Naive B cell (primary cell): ENCODE data around the gene TMC4. TPM values are rescaled to one million over a fixed set of nuclear protein-coding genes. Genes with fewer than 3 reads are reported as not detected.
"Not testable (repeated sequence)": the region's sequence is repeated elsewhere in the genome, so short reads cannot be mapped to it uniquely, and the experiment has no call there.

Source experiments
- ATAC-seq, 2 donors: fragments of 150-1000 bp; cut with Tn5 transposase; 2 replicates each; pipeline ENCODE4 v1.10.0; 2021; ENCODE audit warnings: low read depth in 2 of 2, mild to moderate bottlenecking in 2 of 2, moderate library complexity in 2 of 2
- DNase-seq: peaks from one replicate; pipeline ENCODE4 v3.0.0; 2022
- H3K27ac Mint-ChIP-seq, 6 donors: one replicate each; pipeline ENCODE4 v1.8.0; 2020 to 2022; ENCODE audit warnings: mild to moderate bottlenecking in 6 of 6, mixed read lengths in 6 of 6, moderate library complexity in 5 of 6, inconsistent platforms in 2 of 6
- H3K27me3 Mint-ChIP-seq, 3 donors: one replicate each; pipeline ENCODE4 v1.8.0; 2021 to 2022; ENCODE audit warnings: mixed read lengths in 3 of 3, mild to moderate bottlenecking in 1 of 3
- H3K36me3 Mint-ChIP-seq, 2 donors: one replicate each; pipeline ENCODE4 v1.8.0; 2020 to 2022; ENCODE audit warnings: mixed read lengths in 2 of 2, inconsistent platforms in 1 of 2, mild to moderate bottlenecking in 1 of 2
- H3K4me1 Mint-ChIP-seq, 3 donors: one replicate each; pipeline ENCODE4 v1.8.0; 2020 to 2022; ENCODE audit warnings: mixed read lengths in 3 of 3, inconsistent platforms in 1 of 3, mild to moderate bottlenecking in 1 of 3, moderate library complexity in 1 of 3
- H3K4me3 Mint-ChIP-seq, 8 donors: one replicate each; pipeline ENCODE4 v1.8.0; 2020 to 2022; ENCODE audit warnings: mild to moderate bottlenecking in 8 of 8, mixed read lengths in 8 of 8, moderate library complexity in 8 of 8, inconsistent platforms in 2 of 8
- H3K9me3 Mint-ChIP-seq, 7 donors: one replicate each; pipeline ENCODE4 v1.8.0; 2020 to 2022; ENCODE audit warnings: mixed read lengths in 7 of 7, mild to moderate bottlenecking in 5 of 7, inconsistent platforms in 2 of 7, moderate library complexity in 1 of 7
- polyA plus RNA-seq, 6 donors: library from polyadenylated mRNA; unstranded; fragments of 300-500 nt; fragmentation: Illumina TruSeq; gene quantifications; one replicate each; pipeline ENCODE4 v1.2.3, GENCODE V29; 2021; ENCODE audit warnings: low read depth in 6 of 6

TMC4 gene, protein sequence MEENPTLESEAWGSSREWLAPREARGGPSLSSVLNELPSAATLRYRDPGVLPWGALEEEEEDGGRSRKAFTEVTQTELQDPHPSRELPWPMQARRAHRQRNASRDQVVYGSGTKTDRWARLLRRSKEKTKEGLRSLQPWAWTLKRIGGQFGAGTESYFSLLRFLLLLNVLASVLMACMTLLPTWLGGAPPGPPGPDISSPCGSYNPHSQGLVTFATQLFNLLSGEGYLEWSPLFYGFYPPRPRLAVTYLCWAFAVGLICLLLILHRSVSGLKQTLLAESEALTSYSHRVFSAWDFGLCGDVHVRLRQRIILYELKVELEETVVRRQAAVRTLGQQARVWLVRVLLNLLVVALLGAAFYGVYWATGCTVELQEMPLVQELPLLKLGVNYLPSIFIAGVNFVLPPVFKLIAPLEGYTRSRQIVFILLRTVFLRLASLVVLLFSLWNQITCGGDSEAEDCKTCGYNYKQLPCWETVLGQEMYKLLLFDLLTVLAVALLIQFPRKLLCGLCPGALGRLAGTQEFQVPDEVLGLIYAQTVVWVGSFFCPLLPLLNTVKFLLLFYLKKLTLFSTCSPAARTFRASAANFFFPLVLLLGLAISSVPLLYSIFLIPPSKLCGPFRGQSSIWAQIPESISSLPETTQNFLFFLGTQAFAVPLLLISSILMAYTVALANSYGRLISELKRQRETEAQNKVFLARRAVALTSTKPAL
- polyA plus RNA-seq = not detected

DNA sequence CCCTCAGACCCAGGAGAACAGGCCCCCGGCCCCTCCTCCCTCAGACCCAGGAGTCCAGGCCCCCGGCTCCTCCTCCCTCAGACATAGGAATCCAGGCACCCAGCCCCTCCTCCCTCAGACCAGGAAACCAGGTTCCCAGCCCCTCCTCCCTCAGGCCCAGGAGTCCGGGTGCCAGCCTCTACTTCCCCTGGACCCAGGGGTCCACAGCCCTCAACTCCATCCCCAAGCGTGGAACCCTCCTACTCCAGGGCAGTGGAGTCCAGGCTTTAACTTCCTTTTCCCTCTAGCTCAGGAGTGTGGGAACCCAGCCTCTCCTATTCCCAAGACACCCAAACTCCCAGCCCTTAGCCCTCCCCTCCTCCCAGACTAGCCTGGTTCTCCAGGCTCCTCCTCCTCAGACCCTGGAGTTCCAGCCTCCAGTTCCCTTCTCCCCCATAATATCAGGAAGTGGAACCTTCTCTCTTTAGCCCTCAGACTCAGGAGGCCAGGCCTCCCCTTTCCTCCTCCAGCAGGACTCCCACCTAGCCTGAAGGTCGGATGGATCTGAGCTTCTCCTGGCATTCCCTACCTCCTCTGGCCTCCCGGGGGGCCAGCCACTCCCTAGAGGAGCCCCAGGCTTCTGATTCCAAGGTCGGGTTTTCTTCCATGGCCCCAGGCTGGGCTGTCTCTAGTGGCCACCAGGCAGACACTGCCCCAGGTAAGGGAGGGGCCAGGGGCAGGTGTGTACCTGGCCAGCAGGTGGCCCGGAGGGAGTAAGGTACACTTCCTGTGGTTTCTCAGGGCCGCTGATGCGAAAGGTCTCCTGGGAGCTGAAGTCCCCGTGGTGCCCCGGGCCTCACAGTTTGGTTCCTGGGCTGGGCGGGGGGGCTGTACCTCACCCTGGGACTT, at the start of gene TMC4:
Gene TMC4, minus strand, starts transcription at position 690 of the 888 bp plus-strand sequence. Its CDS starts 43 bp downstream, at position 647.
- no peak within 1 kb of the TSS for H3K4me3 Mint-ChIP-seq
- H3K27me3 Mint-ChIP-seq = peaks cover 0 to 6% (median 0%) of the 10 kb centered on the region in 3 donors
- DNase-seq (no peak), ATAC-seq (peak; percentile 65 to 68)
- no peaks in the 10 kb centered on the region for H3K36me3 Mint-ChIP-seq
- H3K9me3 Mint-ChIP-seq = no peaks in the 10 kb centered on the region
- no peak within 1 kb of the TSS for H3K27ac Mint-ChIP-seq
- peaks cover 17 to 33% (median 21%) of the 10 kb centered on the region in 3 donors for H3K4me1 Mint-ChIP-seq

DNA sequence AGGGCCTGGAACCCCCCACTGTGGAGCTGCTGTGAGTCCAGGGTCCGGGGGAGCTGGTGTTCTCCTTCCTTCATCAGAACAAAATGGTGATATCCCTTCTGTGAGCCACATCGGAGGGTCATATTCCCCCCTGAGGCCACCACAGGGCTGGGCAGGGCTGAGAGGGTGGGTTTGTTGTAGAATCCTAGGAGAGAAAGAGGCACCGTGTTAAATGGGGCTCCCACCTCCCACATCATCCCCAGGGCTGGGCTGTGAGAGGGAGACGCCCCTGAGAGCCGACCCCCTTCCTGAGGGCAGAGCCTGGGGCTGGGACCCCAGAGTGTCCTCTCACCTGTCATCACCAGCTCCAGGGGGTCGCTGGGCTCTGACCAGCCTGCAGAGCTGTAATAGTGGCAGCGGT, 49.0 kb upstream of the TMC4 start:
- not testable (repeated sequence) for H3K4me1 Mint-ChIP-seq, H3K9me3 Mint-ChIP-seq, H3K36me3 Mint-ChIP-seq, H3K4me3 Mint-ChIP-seq, DNase-seq, H3K27ac Mint-ChIP-seq, ATAC-seq
- peaks cover 13 to 33% (median 22%) of the 10 kb centered on the region in 3 donors for H3K27me3 Mint-ChIP-seq

DNA sequence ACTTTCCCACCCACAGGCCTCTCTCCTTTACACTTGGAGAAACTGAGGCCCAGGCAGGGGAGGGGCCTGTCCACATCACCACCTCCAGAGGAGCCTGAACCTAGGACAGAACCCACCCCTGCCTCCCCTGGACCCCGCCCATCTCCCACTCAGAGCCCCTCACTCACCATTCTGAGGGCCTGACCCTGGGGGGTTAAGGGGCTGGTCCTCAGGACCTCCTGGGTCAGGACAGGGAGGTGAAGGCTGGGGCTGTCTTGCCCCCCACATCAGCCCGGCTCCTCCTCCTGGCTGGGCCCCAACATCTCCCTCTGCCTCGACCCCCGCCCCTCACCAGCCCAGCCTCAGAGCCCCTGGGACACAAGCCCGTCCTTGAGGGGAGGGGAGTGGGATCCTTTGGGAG, 46.7 kb upstream of the TMC4 start:
- not testable (repeated sequence) for DNase-seq, H3K36me3 Mint-ChIP-seq, H3K9me3 Mint-ChIP-seq, H3K27ac Mint-ChIP-seq, ATAC-seq, H3K4me3 Mint-ChIP-seq, H3K4me1 Mint-ChIP-seq
- H3K27me3 Mint-ChIP-seq = peaks cover 7 to 26% (median 22%) of the 10 kb centered on the region in 3 donors

DNA sequence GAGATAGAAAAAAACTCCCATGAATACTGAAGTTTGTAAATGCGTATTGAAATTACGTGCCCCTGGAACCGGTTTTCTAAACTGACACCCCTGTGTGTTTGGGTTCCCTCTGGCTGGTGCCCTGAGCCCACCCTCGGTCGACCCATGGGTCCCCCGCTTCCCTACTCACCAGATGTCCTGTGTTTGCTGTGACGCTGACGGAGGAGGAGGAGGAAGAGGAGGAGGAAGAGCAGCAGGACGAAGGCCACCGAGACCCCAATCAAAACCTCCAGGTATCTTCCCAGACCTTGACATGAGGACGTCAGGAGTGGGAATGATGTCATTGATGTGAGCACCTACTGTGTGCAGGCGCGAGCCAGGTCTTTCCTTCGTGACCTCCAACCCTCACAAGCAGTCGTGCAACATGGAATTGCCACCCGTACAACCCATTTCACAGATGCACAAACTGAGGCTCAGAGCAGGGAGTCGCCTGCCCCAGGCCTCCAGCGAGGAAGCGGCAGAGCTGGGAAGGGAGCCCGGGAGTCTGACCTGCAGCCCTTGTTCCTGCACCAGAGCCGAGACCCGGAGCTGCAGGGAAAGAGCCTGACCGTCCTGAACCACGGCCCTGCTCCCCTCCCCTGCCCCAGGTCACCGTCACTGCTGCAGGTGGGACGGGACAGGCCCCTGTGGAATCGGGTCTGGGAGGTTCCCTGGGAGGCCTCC, 46.2 kb upstream of the TMC4 start:
- no peaks in the 10 kb centered on the region for H3K36me3 Mint-ChIP-seq
- peaks cover 0 to 6% (median 3%) of the 10 kb centered on the region in 3 donors for H3K4me1 Mint-ChIP-seq
- no peak overlapping the region for H3K4me3 Mint-ChIP-seq
- DNase-seq = no peak
- H3K27ac Mint-ChIP-seq = peak overlapping the region in 1 of 6 donors; percentile 82
- ATAC-seq = no peak
- H3K9me3 Mint-ChIP-seq = peaks cover 0 to 4% (median 0%) of the 10 kb centered on the region in 7 donors
- peaks cover 7 to 25% (median 22%) of the 10 kb centered on the region in 3 donors for H3K27me3 Mint-ChIP-seq

DNA sequence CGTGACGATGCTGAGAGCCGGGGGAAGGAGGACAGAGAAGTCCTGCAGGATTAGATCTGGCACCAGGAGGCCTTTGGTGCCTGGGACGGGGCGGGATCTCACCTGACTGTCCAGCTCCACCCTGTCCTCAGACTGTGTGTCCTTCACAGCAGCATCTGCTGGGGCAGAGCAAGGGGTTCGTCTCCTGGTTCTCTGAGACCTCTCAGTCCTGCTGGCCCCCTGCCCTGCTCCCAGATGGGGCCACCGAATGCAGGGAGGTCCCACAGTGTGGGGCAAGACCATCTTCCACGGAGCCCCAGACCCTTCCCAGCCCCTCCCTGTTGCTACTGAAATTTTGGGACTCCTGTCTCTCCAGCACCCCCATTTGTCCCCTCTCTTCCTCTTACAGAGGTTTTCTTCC, 45.3 kb upstream of the TMC4 start:
- no peaks in the 10 kb centered on the region for H3K36me3 Mint-ChIP-seq
- H3K4me1 Mint-ChIP-seq = peaks cover 0 to 5% (median 0%) of the 10 kb centered on the region in 3 donors
- no peak for DNase-seq
- H3K9me3 Mint-ChIP-seq = peaks cover 0 to 4% (median 0%) of the 10 kb centered on the region in 7 donors
- ATAC-seq = no peak
- no peak overlapping the region for H3K27ac Mint-ChIP-seq
- peaks cover 3 to 17% (median 13%) of the 10 kb centered on the region in 3 donors for H3K27me3 Mint-ChIP-seq
- no peak overlapping the region for H3K4me3 Mint-ChIP-seq

DNA sequence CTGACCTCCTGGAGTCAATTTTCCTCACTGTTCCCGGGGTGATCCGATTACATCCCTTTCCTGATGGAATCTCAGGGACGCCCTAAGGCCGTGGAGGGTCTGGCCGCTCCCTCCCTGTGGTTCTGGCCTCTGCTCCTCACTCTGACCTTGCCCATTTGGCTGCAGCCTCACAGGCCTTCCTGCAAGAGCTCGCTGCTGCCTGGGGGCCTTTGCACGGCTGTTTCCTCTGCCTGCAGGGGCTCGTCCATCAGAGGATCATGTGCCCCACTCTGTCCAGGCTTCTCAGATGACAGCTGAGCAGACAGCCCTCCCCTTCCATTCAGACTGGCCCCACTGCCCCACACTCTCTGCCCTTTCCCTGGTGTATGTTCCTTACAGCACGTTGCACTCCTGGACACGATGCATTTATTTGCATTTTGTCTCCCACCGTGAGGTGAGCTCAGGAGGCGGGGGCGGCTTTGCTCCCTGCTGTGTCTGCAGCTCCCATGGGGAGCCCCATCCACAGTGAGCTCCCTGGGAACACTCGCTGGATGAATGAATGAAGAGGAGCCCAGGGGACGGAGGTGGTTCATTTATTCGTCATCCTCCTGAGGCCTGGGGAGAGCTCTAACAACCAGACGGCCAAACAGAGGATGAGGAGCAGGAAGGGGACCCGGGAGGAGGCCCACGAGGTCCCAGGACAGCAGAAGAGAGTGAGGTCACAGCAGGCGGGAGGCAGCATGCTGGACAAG, 44.7 kb upstream of the TMC4 start:
- H3K27ac Mint-ChIP-seq, H3K4me3 Mint-ChIP-seq, H3K4me1 Mint-ChIP-seq, DNase-seq, ATAC-seq, H3K9me3 Mint-ChIP-seq, H3K36me3 Mint-ChIP-seq: not testable (repeated sequence)
- peaks cover 3 to 11% (median 8%) of the 10 kb centered on the region in 3 donors for H3K27me3 Mint-ChIP-seq

DNA sequence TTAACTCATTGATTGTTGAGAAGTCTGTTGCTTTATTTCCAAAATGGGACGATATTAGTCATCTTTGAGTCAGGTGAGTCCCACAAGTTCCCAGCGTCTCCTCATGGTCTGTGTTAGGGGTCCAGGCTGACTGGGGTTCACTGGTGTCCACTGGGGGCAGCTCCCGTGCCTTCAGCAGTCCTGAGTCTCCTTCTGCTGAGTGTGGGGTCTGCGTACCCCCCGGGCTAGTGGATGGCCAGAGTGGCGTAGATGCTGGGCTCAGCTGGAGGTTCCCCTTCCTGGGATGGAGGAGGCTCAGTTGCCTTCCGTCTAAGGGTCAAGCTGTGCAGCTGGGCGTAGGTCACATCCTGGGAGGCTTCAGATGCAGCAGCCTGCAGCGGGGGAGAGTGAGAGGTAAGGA, 43.9 kb upstream of the TMC4 start:
- ATAC-seq (no peak), DNase-seq (no peak)
- Mint-ChIP-seq H3K4me1 (peaks cover 0 to 3% (median 2%) of the 10 kb centered on the region in 3 donors), H3K27me3 (peaks cover 3 to 8% (median 6%) of the 10 kb centered on the region in 3 donors), H3K4me3 (no peak overlapping the region), H3K9me3 (peaks cover 0 to 4% (median 0%) of the 10 kb centered on the region in 7 donors), H3K36me3 (no peaks in the 10 kb centered on the region), H3K27ac (peak overlapping the region in 1 of 6 donors; percentile 51)

DNA sequence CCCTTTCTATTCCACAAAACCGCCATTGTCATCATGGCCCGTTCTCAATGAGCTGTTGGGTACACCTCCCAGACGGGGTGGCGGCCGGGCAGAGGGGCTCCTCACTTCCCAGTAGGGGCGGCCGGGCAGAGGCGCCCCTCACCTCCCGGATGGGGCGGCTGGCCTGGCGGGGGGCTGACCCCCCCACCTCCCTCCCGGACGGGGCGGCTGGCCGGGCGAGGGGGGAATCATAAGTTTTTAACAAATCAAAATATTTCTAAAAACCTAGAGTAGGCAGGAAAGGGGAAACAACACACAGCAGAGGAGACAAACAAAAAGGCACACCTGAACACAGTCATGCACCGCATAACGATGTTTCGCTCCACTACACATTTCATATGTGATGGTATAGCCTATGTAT, 41.8 kb upstream of the TMC4 start:
- not testable (repeated sequence) for ATAC-seq, H3K27ac Mint-ChIP-seq, H3K9me3 Mint-ChIP-seq, H3K27me3 Mint-ChIP-seq, H3K36me3 Mint-ChIP-seq, H3K4me3 Mint-ChIP-seq, DNase-seq
- peaks cover 11 to 20% (median 12%) of the 10 kb centered on the region in 3 donors for H3K4me1 Mint-ChIP-seq

DNA sequence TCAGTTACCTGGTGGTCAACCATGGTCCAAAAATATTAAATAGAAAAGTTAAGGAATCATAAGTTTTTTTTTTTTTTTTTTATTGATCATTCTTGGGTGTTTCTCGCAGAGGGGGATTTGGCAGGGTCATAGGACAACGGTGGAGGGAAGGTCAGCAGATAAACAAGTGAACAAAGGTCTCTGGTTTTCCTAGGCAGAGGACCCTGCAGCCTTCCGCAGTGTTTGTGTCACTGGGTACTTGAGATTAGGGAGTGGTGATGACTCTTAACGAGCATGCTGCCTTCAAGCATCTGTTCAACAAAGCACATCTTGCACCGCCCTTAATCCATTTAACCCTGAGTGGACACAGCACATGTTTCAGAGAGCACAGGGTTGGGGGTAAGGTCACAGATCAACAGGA, 41.3 kb upstream of the TMC4 start:
- peaks cover 11 to 24% (median 17%) of the 10 kb centered on the region in 3 donors for H3K4me1 Mint-ChIP-seq
- not testable (repeated sequence) for ATAC-seq, H3K36me3 Mint-ChIP-seq, H3K4me3 Mint-ChIP-seq, H3K27ac Mint-ChIP-seq, H3K9me3 Mint-ChIP-seq, DNase-seq, H3K27me3 Mint-ChIP-seq

DNA sequence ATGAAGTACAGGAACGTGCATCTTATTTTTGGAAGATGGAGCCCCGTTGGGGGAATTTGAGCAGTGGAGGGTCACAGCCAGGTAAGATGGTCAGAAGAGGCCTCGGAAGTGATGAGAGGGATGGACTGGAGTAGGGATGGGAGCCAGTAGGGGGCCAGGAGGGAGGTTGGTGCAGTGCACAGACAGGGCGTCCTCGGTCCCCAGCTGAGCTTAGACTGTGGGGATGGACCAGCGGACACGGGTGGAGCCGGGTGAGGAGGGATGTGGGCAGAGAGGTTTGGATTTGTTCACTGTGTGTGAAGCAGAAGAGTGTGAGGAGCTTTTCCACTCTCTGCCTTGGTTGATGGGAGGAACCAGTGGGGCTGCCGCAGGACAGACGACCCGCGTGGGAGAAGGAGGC, 38.3 kb upstream of the TMC4 start:
- no peak for ATAC-seq
- Mint-ChIP-seq H3K36me3 (peaks cover 0 to 15% of the 10 kb centered on the region in 2 donors), H3K9me3 (no peaks in the 10 kb centered on the region), H3K27ac (peak overlapping the region in 5 of 6 donors; percentile 6 to 93 (median 75)), H3K27me3 (no peaks in the 10 kb centered on the region), H3K4me1 (peaks cover 30 to 42% (median 33%) of the 10 kb centered on the region in 3 donors), H3K4me3 (no peak overlapping the region)
- DNase-seq = no peak

DNA sequence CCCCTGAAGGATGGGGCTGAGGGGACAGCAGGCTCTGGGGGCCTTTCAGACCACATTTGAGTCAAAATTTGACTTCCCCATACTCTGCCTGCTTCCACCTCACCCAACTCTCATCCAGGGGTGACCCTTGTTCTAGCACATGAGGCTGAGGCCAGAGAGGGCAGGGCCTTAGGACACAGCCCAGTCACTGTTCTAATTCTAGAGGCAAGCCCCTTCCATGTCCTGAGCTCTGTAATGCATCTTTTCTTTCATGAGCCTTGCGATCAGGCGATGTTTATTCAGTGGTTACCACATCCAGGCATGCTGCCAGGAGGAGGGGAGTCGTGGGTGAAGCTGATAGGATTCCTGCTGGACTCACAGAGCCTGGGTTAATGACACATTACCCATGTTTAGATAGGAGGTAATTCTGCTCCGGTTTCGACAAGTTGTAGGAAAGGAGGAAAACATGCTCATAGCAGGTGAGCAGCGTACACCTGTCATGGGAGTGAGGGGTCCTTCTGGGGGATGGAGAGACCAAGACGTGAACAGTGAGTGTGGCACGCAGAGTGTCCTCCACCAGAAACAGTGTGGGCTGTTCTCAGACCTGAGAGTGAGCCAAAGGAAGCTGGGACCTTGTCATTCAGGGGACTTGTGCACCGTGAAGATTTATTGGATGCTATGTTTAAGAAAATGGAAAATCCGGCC, 37.0 kb upstream of the TMC4 start:
- H3K36me3 Mint-ChIP-seq = peaks cover 0 to 15% of the 10 kb centered on the region in 2 donors
- H3K4me1 Mint-ChIP-seq = peaks cover 33 to 46% (median 42%) of the 10 kb centered on the region in 3 donors
- no peaks in the 10 kb centered on the region for H3K27me3 Mint-ChIP-seq
- H3K9me3 Mint-ChIP-seq = no peaks in the 10 kb centered on the region
- no peak for ATAC-seq
- no peak overlapping the region for H3K4me3 Mint-ChIP-seq
- peak overlapping the region in 5 of 6 donors; percentile 33 to 93 (median 79) for H3K27ac Mint-ChIP-seq
- no peak for DNase-seq
